ENCODE data around the gene ZC3H12C. TPM values are rescaled to one million over a fixed set of nuclear protein-coding genes. Genes with fewer than 3 reads are reported as not detected.

ZC3H12C gene
- total and polyA plus RNA-seq, 10 of the 15 experiments (the other 5 are each of a cell fraction or from before 2014, with no cell fraction given): 0.31 to 31.0 (median 3.7) TPM

DNA sequence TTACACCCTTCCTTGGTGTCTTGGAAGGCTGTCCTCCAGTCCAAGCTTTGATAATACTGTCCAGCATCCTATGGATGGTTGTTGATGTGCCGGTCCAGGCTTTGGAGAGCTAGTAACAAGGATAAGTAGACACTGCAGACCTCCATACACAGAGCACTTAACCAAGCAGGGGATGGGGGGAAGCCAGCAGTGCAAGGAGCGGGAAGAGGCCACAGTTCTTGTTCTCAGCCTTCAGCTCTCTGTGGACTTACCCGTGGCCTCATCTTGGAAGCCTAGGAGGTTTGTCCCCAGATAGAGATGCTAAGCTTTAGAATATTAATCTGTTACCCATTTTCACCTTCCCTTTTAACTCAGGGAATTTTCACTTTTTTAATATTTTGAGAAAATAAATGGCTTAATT, 30.9 kb upstream of the ZC3H12C start:
- CTCF ChIA-PET: interaction anchor here (1.1 to 1.4 kb wide), 4 partner anchors 17 to 111 kb away, joined by 3 to 5 read pairs (median 3); no protein-coding TSS in a partner anchor
- H3K4me2 ChIP-seq (ENCODE audit: control insufficient read depth, insufficient read depth): no peak overlapping the region

GRCh38 chr11:110065189-110065588, 28.0 kb upstream of the ZC3H12C start:
- no peaks in the 10 kb centered on the region for H3K79me2 ChIP-seq (ENCODE audit: control insufficient read depth, insufficient read depth, low read length)
- FAIRE-seq: no peak
- H3K27me3 ChIP-seq (replicated peaks in 1 of 2; ENCODE audit: control insufficient read depth in 2 of 2, insufficient read depth in 2 of 2, low read length in 1 of 2): peaks cover 0 to 2% of the 10 kb centered on the region in 2 experiments; a peak in 2 of 4 replicates
- H3K4me1 ChIP-seq (ENCODE audit: control insufficient read depth, insufficient read depth, low read length): no peaks in the 10 kb centered on the region
- H3K4me2 ChIP-seq (ENCODE audit: control insufficient read depth, insufficient read depth): no peak overlapping the region
- H4K20me1 ChIP-seq (ENCODE audit: control insufficient read depth, insufficient read depth): no peaks in the 10 kb centered on the region
- TF ChIP-seq YY1 (IDR thresholded peaks at IDR 0.05; ENCODE audit: low read depth, low read length) (no peak), STAT1 (conservative IDR thresholded peaks at IDR 0.05) (no peak), CREM (IDR thresholded peaks at IDR 0.05; ENCODE audit: low read depth) (no peak), MEF2B (IDR thresholded peaks at IDR 0.05; ENCODE audit: partially characterized antibody, poor library complexity, severe bottlenecking) (no peak), CBX3 (IDR thresholded peaks at IDR 0.05; ENCODE audit: borderline replicate concordance, low read depth) (no peak), CHD2 (IDR thresholded peaks at IDR 0.05; ENCODE audit: borderline replicate concordance, low read depth, low read length) (no peak)
- TF ChIP-seq, protein P1, sequence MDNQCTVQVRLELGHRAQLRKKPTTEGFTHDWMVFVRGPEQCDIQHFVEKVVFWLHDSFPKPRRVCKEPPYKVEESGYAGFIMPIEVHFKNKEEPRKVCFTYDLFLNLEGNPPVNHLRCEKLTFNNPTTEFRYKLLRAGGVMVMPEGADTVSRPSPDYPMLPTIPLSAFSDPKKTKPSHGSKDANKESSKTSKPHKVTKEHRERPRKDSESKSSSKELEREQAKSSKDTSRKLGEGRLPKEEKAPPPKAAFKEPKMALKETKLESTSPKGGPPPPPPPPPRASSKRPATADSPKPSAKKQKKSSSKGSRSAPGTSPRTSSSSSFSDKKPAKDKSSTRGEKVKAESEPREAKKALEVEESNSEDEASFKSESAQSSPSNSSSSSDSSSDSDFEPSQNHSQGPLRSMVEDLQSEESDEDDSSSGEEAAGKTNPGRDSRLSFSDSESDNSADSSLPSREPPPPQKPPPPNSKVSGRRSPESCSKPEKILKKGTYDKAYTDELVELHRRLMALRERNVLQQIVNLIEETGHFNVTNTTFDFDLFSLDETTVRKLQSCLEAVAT (IDR thresholded peaks at IDR 0.05): no peak
- no peak overlapping the region for H3K9ac ChIP-seq (ENCODE audit: control insufficient read depth, insufficient read depth, low read length)
- WGBS (ENCODE audit: insufficient coverage, insufficient replicate concordance, low lambda C conversion rate, missing lambda C conversion rate): 91% methylated on average over 2 of the region's 2 CpGs
- no peak overlapping the region for H2AFZ ChIP-seq (ENCODE audit: control insufficient read depth, low read depth, low read length)
- no peak for DNase-seq (ENCODE audit: low read depth, low spot score)
- ATAC-seq: no peak
- ChIA-PET SMC1A (ENCODE audit: uncharacterized antibody, unreplicated experiment) (interaction anchor here (1.0 to 2.3 kb wide), 5 partner anchors 10 to 23 kb away, joined by 3 to 6 read pairs (median 3); no protein-coding TSS in a partner anchor), POLR2A (interaction anchor here (0.7 to 1.5 kb wide), 5 partner anchors 8 to 124 kb away, joined by 3 to 4 read pairs (median 3); partner anchors contain the start of gene ZC3H12C), RAD21 (ENCODE audit: unreplicated experiment) (interaction anchor here (1.1 to 1.2 kb wide), 2 partner anchors 13 to 23 kb away, joined by 3 read pairs; no protein-coding TSS in a partner anchor), CTCF (interaction anchor here (1.6 kb wide), 1 partner anchor 13 kb away, joined by 4 read pairs; no protein-coding TSS in a partner anchor)
- H3K27ac ChIP-seq (ENCODE audit: control insufficient read depth, insufficient read depth): no peak overlapping the region
- no peaks in the 10 kb centered on the region for H3K9me3 ChIP-seq (replicated peaks; ENCODE audit: control insufficient read depth, insufficient read depth, low read length)
- BruUV-seq (replicated peaks): no TSS peak
- intact Hi-C loops (cut with micrococcal nuclease; ENCODE audit: unreplicated experiment): no loop called here
- H3K4me3 ChIP-seq: no peak overlapping the region
- no peaks in the 10 kb centered on the region for H3K36me3 ChIP-seq (ENCODE audit: control insufficient read depth in 2 of 2, insufficient read depth in 2 of 2, low read length in 1 of 2)
- in situ Hi-C loops (cut with MboI): no loop called here

More for the DNA sequence above, 30.9 kb upstream of the ZC3H12C start:
- TF ChIP-seq POLR2AphosphoS2 (IDR thresholded peaks at IDR 0.05; ENCODE audit: low read depth, low read length): no peak
- TF ChIP-seq EP300 (IDR thresholded peaks at IDR 0.05; ENCODE audit: borderline replicate concordance in 1 of 2, control insufficient read depth in 1 of 2, low read depth in 2 of 2, low read length in 2 of 2): no peak
- no peak for TF ChIP-seq RAD21 (IDR thresholded peaks at IDR 0.05; ENCODE audit: insufficient read depth, low read depth, low read length)
- FAIRE-seq (no peak), ATAC-seq (no peak), DNase-seq (ENCODE audit: low read depth, low spot score) (no peak)
- no TSS peak for BruUV-seq (replicated peaks)
- in situ Hi-C loops (cut with MboI): no loop called here
- H4K20me1 ChIP-seq (ENCODE audit: control insufficient read depth, insufficient read depth): no peaks in the 10 kb centered on the region
- ChIA-PET POLR2A (interaction anchor here (1.0 to 2.2 kb wide), 3 partner anchors 15 to 36 kb away, joined by 3 to 8 read pairs (median 5); no protein-coding TSS in a partner anchor), RAD21 (ENCODE audit: unreplicated experiment) (interaction anchor here (1.1 to 1.3 kb wide), 4 partner anchors 15 to 116 kb away, joined by 3 to 7 read pairs (median 4); no protein-coding TSS in a partner anchor), SMC1A (ENCODE audit: uncharacterized antibody, unreplicated experiment) (interaction anchor here (1.0 to 2.4 kb wide), 5 partner anchors 11 to 118 kb away, joined by 3 to 14 read pairs (median 4); no protein-coding TSS in a partner anchor)
- 70% methylated on average over 3 of the region's 3 CpGs for WGBS (ENCODE audit: insufficient coverage, insufficient replicate concordance, low lambda C conversion rate, missing lambda C conversion rate)
- no peaks in the 10 kb centered on the region for H3K27me3 ChIP-seq (replicated peaks in 1 of 2; ENCODE audit: control insufficient read depth in 2 of 2, insufficient read depth in 2 of 2, low read length in 1 of 2)
- H3K79me2 ChIP-seq (ENCODE audit: control insufficient read depth, insufficient read depth, low read length): no peaks in the 10 kb centered on the region
- H3K4me3 ChIP-seq: no peak overlapping the region
- no peaks in the 10 kb centered on the region; the same call in 2 of the 3 replicates for H3K9me3 ChIP-seq (replicated peaks; ENCODE audit: control insufficient read depth, insufficient read depth, low read length)
- no peaks in the 10 kb centered on the region for H3K36me3 ChIP-seq (ENCODE audit: control insufficient read depth in 2 of 2, insufficient read depth in 2 of 2, low read length in 1 of 2)
- no peak overlapping the region for H2AFZ ChIP-seq (ENCODE audit: control insufficient read depth, low read depth, low read length)
- H3K4me1 ChIP-seq (ENCODE audit: control insufficient read depth, insufficient read depth, low read length): no peaks in the 10 kb centered on the region
- H3K27ac ChIP-seq (ENCODE audit: control insufficient read depth, insufficient read depth): no peak overlapping the region
- H3K9ac ChIP-seq (ENCODE audit: control insufficient read depth, insufficient read depth, low read length): no peak overlapping the region
- intact Hi-C loops (cut with micrococcal nuclease; ENCODE audit: unreplicated experiment): no loop called here
